HEK293 (cell line): ENCODE results near the gene SHISA5.

Source experiments
- GLI4 ChIP-seq: fragments of 450-650 bp; formaldehyde crosslinking; IDR thresholded peaks from 2 replicates; pipeline ENCODE4 v1.5.1; 2016; ENCODE audit warnings: missing biosample characterization, missing genetic modification characterization
- KLF1 ChIP-seq: fragments of 450-650 bp; formaldehyde crosslinking; IDR thresholded peaks from 2 replicates; pipeline ENCODE4 v1.5.1; 2016; ENCODE audit warnings: missing biosample characterization, missing genetic modification characterization
- ZBTB8A ChIP-seq: fragments of 450-650 bp; formaldehyde crosslinking; IDR thresholded peaks from 2 replicates; pipeline ENCODE4 v1.5.1; 2016; ENCODE audit warnings: missing biosample characterization, missing genetic modification characterization
- ZNF639 ChIP-seq: fragments of 450-650 bp; formaldehyde crosslinking; IDR thresholded peaks from 2 replicates; pipeline ENCODE4 v1.5.1; 2016; ENCODE audit warnings: missing biosample characterization, missing genetic modification characterization
- ZNF658 ChIP-seq: fragments of 450-650 bp; formaldehyde crosslinking; IDR thresholded peaks from 2 replicates; pipeline ENCODE4; 2016; ENCODE audit warnings: missing biosample characterization, missing genetic modification characterization
- ZNF677 ChIP-seq: fragments of 450-650 bp; IDR thresholded peaks from 2 replicates; pipeline ENCODE4 v1.5.0; 2018; ENCODE audit warnings: missing biosample characterization, mild to moderate bottlenecking, missing genetic modification characterization, moderate library complexity
- ZSCAN23 ChIP-seq: fragments of 450-650 bp; formaldehyde crosslinking; IDR thresholded peaks from 2 replicates; pipeline ENCODE4 v1.5.1; 2016; ENCODE audit warnings: missing biosample characterization, missing genetic modification characterization
- TF ChIP-seq, protein P1 (sequence below): IDR thresholded peaks from 2 replicates; pipeline ENCODE4 v1.6.1; 2011; ENCODE audit warnings: mild to moderate bottlenecking, low read depth, low read length, borderline replicate concordance
- TF ChIP-seq, protein P2 (sequence below): fragments of 450-650 bp; formaldehyde crosslinking; IDR thresholded peaks from 2 replicates; pipeline ENCODE4 v1.5.1; 2016; ENCODE audit warnings: missing biosample characterization, missing genetic modification characterization
- TF ChIP-seq, protein P3 (sequence below): fragments of 450-650 bp; formaldehyde crosslinking; IDR thresholded peaks from 2 replicates; pipeline ENCODE4 v1.5.1; 2016; ENCODE audit warnings: missing biosample characterization, missing genetic modification characterization
- TF ChIP-seq, protein P4 (sequence below): fragments of 450-650 bp; formaldehyde crosslinking; IDR thresholded peaks from 2 replicates; pipeline ENCODE4 v1.5.1; 2016; ENCODE audit warnings: missing biosample characterization, missing genetic modification characterization, low read depth
- TF ChIP-seq, protein P5 (sequence below): sonication (generic); formaldehyde crosslinking; IDR thresholded peaks from 2 replicates; pipeline ENCODE4 v1.8.1; 2022; ENCODE audit warnings: mild to moderate bottlenecking, moderate library complexity, missing genetic modification reagents
- TF ChIP-seq, protein P6 (sequence below): fragments of 450-650 bp; formaldehyde crosslinking; IDR thresholded peaks from 2 replicates; pipeline ENCODE4 v1.5.1; 2016; ENCODE audit warnings: missing biosample characterization, missing genetic modification characterization

DNA sequence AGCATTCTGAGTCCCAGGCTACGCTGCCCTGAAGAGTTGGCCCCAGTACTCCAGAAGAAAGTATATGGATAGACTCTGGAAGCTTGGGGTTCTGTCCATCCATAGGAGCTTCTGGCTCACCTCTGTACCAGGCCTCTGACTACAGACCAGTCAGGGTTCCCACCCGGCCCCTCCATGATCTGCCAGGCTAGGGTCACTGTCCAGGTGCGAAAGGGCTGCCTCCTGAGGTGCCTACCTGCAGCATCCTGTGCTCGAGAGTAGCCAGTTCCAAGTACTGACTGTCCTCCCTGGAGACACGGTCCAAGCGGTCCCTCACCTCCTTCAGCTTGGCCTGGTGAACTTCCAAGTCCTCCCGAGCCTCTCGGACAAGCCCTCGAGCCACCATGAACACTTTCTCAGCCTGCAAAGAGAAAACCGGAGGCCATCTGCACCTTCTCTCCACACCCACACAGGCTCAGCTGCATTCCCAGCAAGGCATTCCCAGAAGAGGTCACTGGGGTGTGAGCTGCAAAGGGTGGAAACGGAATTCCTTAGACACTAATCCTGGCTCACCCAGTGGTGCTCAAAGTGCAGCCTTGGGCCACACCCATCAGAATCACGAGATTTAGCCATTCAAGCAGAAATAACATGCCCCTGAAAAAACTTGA is 70.4 kb downstream of the SHISA5 start:
- TF ChIP-seq, protein P1, sequence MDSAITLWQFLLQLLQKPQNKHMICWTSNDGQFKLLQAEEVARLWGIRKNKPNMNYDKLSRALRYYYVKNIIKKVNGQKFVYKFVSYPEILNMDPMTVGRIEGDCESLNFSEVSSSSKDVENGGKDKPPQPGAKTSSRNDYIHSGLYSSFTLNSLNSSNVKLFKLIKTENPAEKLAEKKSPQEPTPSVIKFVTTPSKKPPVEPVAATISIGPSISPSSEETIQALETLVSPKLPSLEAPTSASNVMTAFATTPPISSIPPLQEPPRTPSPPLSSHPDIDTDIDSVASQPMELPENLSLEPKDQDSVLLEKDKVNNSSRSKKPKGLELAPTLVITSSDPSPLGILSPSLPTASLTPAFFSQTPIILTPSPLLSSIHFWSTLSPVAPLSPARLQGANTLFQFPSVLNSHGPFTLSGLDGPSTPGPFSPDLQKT, result no peak
- TF ChIP-seq, protein P2, sequence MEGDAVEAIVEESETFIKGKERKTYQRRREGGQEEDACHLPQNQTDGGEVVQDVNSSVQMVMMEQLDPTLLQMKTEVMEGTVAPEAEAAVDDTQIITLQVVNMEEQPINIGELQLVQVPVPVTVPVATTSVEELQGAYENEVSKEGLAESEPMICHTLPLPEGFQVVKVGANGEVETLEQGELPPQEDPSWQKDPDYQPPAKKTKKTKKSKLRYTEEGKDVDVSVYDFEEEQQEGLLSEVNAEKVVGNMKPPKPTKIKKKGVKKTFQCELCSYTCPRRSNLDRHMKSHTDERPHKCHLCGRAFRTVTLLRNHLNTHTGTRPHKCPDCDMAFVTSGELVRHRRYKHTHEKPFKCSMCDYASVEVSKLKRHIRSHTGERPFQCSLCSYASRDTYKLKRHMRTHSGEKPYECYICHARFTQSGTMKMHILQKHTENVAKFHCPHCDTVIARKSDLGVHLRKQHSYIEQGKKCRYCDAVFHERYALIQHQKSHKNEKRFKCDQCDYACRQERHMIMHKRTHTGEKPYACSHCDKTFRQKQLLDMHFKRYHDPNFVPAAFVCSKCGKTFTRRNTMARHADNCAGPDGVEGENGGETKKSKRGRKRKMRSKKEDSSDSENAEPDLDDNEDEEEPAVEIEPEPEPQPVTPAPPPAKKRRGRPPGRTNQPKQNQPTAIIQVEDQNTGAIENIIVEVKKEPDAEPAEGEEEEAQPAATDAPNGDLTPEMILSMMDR (tag by site-specific recombination), result no peak
- TF ChIP-seq ZNF639 (tag by site-specific recombination) (no peak), ZSCAN23 (tag by site-specific recombination) (no peak), KLF1 (tag by site-specific recombination) (peak; percentile 25; the same call in 1 of the 2 replicates), GLI4 (tag by site-specific recombination) (no peak), ZNF658 (tag by site-specific recombination) (no peak), ZNF677 (tag by site-specific recombination) (no peak), ZBTB8A (no peak)
- TF ChIP-seq, protein P3, sequence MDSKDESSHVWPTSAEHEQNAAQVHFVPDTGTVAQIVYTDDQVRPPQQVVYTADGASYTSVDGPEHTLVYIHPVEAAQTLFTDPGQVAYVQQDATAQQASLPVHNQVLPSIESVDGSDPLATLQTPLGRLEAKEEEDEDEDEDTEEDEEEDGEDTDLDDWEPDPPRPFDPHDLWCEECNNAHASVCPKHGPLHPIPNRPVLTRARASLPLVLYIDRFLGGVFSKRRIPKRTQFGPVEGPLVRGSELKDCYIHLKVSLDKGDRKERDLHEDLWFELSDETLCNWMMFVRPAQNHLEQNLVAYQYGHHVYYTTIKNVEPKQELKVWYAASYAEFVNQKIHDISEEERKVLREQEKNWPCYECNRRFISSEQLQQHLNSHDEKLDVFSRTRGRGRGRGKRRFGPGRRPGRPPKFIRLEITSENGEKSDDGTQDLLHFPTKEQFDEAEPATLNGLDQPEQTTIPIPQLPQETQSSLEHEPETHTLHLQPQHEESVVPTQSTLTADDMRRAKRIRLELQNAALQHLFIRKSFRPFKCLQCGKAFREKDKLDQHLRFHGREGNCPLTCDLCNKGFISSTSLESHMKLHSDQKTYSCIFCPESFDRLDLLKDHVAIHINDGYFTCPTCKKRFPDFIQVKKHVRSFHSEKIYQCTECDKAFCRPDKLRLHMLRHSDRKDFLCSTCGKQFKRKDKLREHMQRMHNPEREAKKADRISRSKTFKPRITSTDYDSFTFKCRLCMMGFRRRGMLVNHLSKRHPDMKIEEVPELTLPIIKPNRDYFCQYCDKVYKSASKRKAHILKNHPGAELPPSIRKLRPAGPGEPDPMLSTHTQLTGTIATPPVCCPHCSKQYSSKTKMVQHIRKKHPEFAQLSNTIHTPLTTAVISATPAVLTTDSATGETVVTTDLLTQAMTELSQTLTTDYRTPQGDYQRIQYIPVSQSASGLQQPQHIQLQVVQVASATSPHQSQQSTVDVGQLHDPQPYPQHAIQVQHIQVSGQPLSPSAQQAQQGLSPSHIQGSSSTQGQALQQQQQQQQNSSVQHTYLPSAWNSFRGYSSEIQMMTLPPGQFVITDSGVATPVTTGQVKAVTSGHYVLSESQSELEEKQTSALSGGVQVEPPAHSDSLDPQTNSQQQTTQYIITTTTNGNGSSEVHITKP, result no peak
- TF ChIP-seq, protein P4, sequence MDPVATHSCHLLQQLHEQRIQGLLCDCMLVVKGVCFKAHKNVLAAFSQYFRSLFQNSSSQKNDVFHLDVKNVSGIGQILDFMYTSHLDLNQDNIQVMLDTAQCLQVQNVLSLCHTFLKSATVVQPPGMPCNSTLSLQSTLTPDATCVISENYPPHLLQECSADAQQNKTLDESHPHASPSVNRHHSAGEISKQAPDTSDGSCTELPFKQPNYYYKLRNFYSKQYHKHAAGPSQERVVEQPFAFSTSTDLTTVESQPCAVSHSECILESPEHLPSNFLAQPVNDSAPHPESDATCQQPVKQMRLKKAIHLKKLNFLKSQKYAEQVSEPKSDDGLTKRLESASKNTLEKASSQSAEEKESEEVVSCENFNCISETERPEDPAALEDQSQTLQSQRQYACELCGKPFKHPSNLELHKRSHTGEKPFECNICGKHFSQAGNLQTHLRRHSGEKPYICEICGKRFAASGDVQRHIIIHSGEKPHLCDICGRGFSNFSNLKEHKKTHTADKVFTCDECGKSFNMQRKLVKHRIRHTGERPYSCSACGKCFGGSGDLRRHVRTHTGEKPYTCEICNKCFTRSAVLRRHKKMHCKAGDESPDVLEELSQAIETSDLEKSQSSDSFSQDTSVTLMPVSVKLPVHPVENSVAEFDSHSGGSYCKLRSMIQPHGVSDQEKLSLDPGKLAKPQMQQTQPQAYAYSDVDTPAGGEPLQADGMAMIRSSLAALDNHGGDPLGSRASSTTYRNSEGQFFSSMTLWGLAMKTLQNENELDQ (tag by site-specific recombination), result no peak
- TF ChIP-seq, protein P5, sequence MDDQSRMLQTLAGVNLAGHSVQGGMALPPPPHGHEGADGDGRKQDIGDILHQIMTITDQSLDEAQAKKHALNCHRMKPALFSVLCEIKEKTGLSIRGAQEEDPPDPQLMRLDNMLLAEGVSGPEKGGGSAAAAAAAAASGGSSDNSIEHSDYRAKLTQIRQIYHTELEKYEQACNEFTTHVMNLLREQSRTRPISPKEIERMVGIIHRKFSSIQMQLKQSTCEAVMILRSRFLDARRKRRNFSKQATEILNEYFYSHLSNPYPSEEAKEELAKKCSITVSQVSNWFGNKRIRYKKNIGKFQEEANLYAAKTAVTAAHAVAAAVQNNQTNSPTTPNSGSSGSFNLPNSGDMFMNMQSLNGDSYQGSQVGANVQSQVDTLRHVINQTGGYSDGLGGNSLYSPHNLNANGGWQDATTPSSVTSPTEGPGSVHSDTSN (CRISPR knock-in tag), result no peak
- TF ChIP-seq, protein P6, sequence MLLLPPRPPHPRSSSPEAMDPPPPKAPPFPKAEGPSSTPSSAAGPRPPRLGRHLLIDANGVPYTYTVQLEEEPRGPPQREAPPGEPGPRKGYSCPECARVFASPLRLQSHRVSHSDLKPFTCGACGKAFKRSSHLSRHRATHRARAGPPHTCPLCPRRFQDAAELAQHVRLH (tag by site-specific recombination), result no peak
